ACC112 (cell line): ENCODE data around the gene TIAM1.

ENCODE experiments used
- H2AFZ ChIP-seq: fragments of 200-600 bp; sonication (generic); one replicate; pipeline ENCODE4 v1.6.0; 2017; ENCODE audit warnings: antibody characterized with exemption, low read length; ENCODE audit not compliant: unreplicated experiment
- H3K27ac ChIP-seq: fragments of 200-600 bp; sonication (generic); 2 replicates; pipeline ENCODE4 v1.5.1; 2014; ENCODE audit warnings: low read depth, mild to moderate bottlenecking, antibody characterized with exemption, low read length, moderate library complexity
- H3K27me3 ChIP-seq: fragments of 200-600 bp; sonication (generic); 2 replicates; pipeline ENCODE4 v1.6.1; 2014; ENCODE audit warnings: mild to moderate bottlenecking, antibody characterized with exemption, low read length, moderate library complexity, mixed read lengths; ENCODE audit not compliant: insufficient read depth
- H3K36me3 ChIP-seq: fragments of 200-600 bp; sonication (generic); 2 replicates; pipeline ENCODE4 v1.6.1; 2016; ENCODE audit warnings: mild to moderate bottlenecking, antibody characterized with exemption, low read length, moderate library complexity, mixed read lengths; ENCODE audit not compliant: insufficient read depth
- H3K4me1 ChIP-seq: fragments of 200-600 bp; sonication (generic); one replicate; pipeline ENCODE4 v1.6.1; 2016; ENCODE audit warnings: low read length, mixed read lengths; ENCODE audit not compliant: insufficient read depth, unreplicated experiment, control insufficient read depth
- H3K4me3 ChIP-seq: fragments of 200-600 bp; sonication (generic); 2 replicates; pipeline ENCODE4 v1.5.1; 2014; ENCODE audit warnings: mild to moderate bottlenecking, low read depth, low read length
- H3K79me2 ChIP-seq: fragments of 200-600 bp; sonication (generic); one replicate; pipeline ENCODE4 v1.6.0; 2016; ENCODE audit warnings: low read length; ENCODE audit not compliant: control insufficient read depth, unreplicated experiment, insufficient read depth

TIAM1 gene

DNA sequence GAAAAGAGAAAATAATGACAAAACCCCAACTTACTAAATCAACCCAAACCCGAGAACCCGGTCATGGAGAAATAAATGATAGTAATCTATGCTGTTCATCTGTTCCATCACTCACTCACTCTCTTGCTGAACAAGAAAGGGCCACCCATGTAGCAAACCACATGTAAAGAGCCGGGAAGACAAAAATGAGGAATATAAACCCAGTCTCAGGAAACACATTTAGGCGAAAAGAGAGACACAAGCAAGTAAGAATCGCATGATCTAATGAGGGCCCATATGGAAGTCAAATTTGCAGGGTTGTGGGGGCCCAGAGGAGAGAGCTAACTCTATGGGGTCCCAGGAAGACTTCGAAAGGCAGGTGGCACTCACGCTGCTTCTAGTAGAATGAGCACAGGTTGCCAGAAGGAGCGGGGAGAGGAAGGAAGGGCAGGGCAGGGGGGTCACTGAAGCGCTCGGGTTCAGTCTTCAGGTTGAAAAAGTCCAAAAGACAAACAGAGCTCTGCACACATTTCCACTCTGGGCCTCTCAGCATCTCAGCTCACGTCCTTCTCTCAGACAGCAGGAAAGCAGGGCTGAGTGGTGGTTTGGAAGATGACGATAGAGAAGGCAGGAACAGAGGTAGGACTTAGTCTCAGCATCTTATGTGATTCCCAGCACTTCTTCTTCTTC lies 162.8 kb downstream of the TIAM1 start:
- no peak overlapping the region for H2AFZ ChIP-seq
- no peaks in the 10 kb centered on the region for H3K79me2 ChIP-seq
- no peaks in the 10 kb centered on the region for H3K4me1 ChIP-seq
- H3K27me3 ChIP-seq = no peaks in the 10 kb centered on the region
- H3K36me3 ChIP-seq = no peaks in the 10 kb centered on the region
- no peak overlapping the region for H3K4me3 ChIP-seq
- H3K27ac ChIP-seq = no peak overlapping the region

DNA sequence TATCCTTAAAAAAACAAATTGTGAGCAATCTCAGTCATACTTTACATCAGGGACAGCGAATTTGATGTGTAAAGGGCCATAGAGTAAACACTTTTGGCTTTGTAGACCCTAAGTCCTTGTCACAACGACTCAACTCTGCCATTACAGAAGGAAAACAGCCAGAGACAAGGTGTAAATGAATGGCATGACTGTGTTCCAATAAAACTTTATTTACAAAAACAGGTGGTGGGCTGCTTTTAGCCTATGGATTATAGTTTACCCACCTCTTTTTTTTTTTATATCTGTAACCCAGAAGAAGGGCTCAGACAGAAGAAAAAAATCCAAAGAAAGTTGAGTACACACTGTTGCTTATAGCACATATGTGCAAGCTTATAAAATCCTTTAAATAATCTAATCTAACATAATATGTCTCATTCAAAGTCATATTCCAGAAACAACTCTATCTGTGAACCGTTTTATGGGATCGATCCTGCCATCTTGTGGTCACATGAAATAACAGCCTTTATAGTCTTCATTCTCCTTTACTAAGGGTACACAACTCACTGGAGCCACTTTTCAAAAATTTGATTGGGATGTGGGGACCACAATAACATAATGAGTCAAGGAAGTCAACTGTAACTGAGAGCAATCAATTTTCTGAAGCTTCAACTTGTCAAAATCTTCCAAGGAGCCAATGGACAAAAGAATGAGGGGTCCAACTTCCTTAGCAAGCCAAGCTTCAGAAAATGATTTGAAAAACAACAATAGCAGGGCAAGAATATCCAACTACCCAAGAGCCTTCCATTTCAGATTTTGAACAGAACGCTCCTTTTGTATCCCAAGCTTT lies 163.6 kb downstream of the TIAM1 start:
- Histone ChIP-seq H3K27me3 (no peaks in the 10 kb centered on the region), H3K36me3 (no peaks in the 10 kb centered on the region), H3K4me3 (no peak overlapping the region), H2AFZ (no peak overlapping the region), H3K27ac (no peak overlapping the region), H3K4me1 (no peaks in the 10 kb centered on the region), H3K79me2 (no peaks in the 10 kb centered on the region)

DNA sequence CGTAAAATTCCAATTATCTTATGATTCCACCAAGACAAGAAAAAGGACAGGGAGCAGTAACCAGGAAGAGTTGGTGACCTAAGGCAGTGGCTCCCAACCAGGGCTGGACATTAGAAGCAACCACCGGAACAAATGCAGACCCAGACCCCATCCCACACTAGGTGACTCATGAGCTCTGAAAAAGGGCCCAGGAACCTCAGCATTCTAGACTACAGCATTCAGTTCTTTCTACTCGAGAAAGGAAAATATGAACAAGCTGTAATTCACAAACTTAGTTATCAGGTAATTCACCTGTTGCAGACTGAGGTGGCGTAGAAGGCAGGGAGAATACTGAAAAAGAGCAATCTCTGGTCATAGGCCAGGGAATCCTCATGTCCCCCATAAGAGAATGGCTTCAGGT lies 167.3 kb downstream of the TIAM1 start:
- Histone ChIP-seq H3K27ac (no peak overlapping the region), H3K79me2 (no peaks in the 10 kb centered on the region), H3K36me3 (no peaks in the 10 kb centered on the region), H2AFZ (no peak overlapping the region), H3K4me3 (no peak overlapping the region), H3K27me3 (no peaks in the 10 kb centered on the region), H3K4me1 (no peaks in the 10 kb centered on the region)

DNA sequence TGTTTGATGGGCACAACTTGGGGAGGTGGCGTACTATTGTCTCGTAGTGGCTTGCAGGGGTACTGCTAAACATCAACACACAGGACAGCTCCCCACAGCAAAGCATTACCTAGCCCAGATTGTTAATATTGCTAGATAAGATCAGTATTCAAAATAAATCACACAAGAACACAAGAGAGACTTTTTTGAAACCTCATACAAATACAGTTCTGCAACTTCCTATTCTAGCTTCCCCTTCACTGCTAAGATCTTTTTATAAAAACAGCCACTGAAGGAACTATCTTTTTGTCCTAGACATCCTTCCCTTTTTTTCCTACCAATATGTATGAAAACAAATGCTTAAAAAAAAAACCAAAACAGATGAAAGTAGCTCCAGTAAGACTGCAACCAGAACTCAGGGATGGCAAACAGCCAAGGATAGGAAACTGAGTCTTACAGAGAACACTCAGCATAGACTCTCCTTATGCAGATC lies 167.9 kb downstream of the TIAM1 start:
- no peaks in the 10 kb centered on the region for H3K27me3 ChIP-seq
- H3K4me1 ChIP-seq = no peaks in the 10 kb centered on the region
- no peak overlapping the region for H2AFZ ChIP-seq
- H3K36me3 ChIP-seq = no peaks in the 10 kb centered on the region
- H3K27ac ChIP-seq = no peak overlapping the region
- H3K4me3 ChIP-seq = no peak overlapping the region
- H3K79me2 ChIP-seq = no peaks in the 10 kb centered on the region

DNA sequence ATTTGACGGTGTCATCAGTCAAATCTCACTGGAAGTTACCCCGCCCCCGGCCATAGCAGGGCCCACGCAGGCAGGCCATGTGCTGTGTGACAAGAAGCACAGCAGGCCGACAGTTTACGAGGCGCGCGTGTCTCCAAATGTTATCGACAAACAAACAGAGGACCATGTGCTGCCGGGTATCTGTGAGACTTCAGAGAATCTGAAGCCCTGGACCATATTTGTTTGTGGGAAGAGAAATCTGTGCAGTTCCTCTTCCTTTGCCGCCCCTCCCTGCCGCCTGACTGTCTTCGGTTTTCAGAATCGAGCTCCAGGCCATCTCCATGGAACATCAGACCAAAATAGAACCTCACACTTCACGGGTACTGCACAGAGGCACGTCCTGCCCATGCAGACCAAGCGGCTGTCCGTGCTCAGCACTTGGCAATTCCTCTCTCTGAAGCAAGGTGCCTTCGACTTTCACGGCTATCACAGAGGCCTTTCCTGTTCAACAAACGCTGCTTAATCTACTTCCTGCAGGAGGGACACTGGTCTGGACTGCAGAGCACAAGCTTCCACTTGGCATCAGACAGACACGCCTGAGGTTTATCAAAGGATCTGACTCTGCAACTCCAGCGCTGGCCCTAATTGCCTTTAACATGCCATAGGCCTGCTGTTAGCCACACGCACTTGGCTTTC lies 170.0 kb downstream of the TIAM1 start:
- Histone ChIP-seq H3K4me1 (no peaks in the 10 kb centered on the region), H3K27ac (no peak overlapping the region)

DNA sequence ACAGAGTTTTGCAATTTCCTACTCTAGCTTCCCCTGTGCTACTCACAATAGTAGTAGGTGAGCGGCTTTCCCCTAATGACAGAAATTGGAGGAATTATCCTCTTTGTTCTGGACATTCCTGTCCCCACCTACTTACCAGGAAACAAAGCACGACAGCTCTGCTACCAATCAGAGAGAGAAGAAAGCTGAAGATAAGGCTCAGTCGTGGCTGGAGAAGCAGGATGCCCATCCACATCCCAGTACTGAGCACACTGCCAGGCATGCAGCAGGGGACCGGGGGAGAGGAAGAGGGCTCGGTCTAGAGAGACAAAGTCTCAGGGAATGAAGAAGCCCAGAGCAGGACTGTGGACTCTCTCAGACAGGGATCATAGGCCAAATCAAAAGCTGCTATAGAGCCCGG lies 171.7 kb downstream of the TIAM1 start:
- no peak overlapping the region for H2AFZ ChIP-seq
- H3K36me3 ChIP-seq = no peaks in the 10 kb centered on the region
- H3K79me2 ChIP-seq = no peaks in the 10 kb centered on the region
- no peak overlapping the region for H3K4me3 ChIP-seq
- H3K27me3 ChIP-seq = no peaks in the 10 kb centered on the region
- H3K4me1 ChIP-seq = no peaks in the 10 kb centered on the region
- no peak overlapping the region for H3K27ac ChIP-seq

More for the DNA sequence above, 170.0 kb downstream of the TIAM1 start:
- no peak overlapping the region for H3K4me3 ChIP-seq
- no peaks in the 10 kb centered on the region for H3K79me2 ChIP-seq
- H2AFZ ChIP-seq = no peak overlapping the region
- H3K27me3 ChIP-seq = no peaks in the 10 kb centered on the region
- no peaks in the 10 kb centered on the region for H3K36me3 ChIP-seq

DNA sequence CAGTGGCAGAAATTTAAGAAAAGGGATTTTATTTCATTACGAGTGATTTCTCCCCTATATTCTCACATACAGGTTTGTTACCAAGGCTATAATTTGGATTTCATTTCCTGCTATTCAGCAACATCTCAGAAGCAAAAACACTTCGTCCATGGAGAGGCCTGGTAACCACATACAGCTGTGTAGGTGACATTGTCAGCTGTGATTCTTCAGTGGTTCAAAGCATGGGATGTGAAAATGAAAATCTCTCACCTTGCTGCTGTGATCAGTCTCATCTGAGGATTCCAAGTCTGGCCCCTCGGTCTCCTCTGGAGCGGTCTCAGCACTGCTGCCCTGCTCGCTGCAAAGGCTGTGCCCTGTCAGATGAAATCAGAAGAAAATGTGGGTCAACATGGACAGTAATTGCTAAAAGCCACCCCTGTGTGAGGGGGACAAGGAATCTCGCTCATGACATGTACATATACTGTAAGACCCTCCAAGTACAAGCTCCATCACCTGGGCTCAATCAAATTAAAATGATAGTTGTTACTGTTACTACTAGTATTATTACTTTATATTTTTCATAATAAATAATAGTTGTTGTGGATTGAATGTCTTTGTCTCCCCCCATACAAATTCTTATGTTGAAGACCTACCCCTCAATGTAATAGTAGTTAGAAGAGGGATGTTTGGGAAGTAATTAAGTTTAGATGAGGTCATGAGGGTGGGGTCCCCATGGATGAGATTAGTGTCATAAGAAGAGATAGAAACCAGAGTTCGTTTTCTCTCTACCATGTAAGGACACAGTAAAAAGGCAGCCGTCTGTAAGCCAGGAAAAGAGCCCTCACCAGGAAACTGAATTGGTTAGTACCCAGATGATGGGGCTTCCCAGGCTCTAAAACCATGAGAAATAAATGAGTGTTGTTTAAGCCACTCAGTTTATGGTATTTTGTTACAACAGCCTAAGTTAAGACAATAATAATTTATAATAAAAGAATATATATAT lies 179.1 kb downstream of the TIAM1 start:
- no peaks in the 10 kb centered on the region for H3K4me1 ChIP-seq
- H3K4me3 ChIP-seq = no peak overlapping the region
- H2AFZ ChIP-seq = no peak overlapping the region

DNA sequence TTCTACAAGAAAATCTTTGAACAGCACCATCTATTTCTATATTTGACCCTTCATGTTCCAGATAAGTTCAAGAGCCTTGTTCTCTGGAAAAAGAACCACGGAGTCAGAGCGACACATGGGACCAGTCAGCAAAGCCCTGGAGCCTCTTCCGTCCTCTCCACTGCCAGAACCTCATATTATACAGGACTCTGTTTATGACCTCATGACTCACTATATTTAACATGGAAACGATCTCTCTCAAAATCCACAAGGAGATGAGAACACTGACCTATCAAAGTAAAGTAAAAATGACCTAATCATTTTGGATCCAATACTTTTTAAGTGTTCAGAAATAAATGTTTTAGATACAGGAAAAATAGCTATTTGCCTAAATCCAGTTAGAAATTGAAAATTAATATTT lies 181.2 kb downstream of the TIAM1 start:
- Histone ChIP-seq H2AFZ (no peak overlapping the region), H3K79me2 (no peaks in the 10 kb centered on the region), H3K36me3 (no peaks in the 10 kb centered on the region), H3K4me3 (no peak overlapping the region), H3K4me1 (no peaks in the 10 kb centered on the region), H3K27ac (no peak overlapping the region), H3K27me3 (no peaks in the 10 kb centered on the region)

More for the DNA sequence above, 179.1 kb downstream of the TIAM1 start:
- H3K79me2 ChIP-seq = no peaks in the 10 kb centered on the region
- H3K36me3 ChIP-seq = no peaks in the 10 kb centered on the region
- no peak overlapping the region for H3K27ac ChIP-seq
- H3K27me3 ChIP-seq = no peaks in the 10 kb centered on the region

DNA sequence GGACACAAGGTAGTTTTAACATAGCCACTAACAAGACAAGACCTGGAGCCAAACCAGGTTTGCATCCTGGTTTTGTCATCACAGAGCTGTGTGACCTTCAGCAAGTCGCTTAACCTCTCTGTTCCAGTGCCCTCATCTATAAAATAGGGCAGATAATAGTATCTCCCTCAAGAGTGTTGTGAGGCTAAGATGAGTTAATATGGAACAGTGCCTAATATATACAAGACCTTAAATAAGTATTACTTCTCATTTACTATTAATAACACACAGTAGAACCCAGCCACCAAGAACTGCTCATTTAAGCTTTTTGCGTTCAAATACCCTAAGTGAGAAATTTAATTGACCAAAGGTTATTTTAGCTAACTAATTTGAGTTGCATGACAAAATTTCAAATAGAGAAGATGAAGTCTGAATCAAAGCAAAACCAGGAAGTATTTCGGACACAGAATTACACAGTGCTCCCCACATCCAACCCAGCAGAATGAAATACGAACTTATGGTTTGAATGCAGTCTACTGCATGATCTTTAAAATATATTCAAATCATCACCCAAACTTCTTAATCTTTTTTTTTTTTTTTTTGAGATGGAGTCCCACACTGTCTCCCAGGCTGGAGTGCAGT lies 181.9 kb downstream of the TIAM1 start:
- H3K79me2 ChIP-seq = no peaks in the 10 kb centered on the region

More for the DNA sequence above, 181.9 kb downstream of the TIAM1 start:
- Histone ChIP-seq H2AFZ (no peak overlapping the region), H3K4me3 (no peak overlapping the region), H3K4me1 (no peaks in the 10 kb centered on the region), H3K36me3 (no peaks in the 10 kb centered on the region), H3K27ac (no peak overlapping the region), H3K27me3 (no peaks in the 10 kb centered on the region)
